H1 (cell line): ENCODE data around the gene SRRM3. TPM values are rescaled to one million over a fixed set of nuclear protein-coding genes. Genes with fewer than 3 reads are reported as not detected.

Experiments used
- CTCF ChIA-PET: fragments of 300-600 bp; sonication (Branson Sonifier 250); formaldehyde crosslinking; loops from one replicate; lab custom pipeline; 2021; ENCODE audit not compliant: partially characterized antibody; lab: Charles Lee
- POLR2A ChIA-PET: fragments of 300-600 bp; sonication (Branson Sonifier 250); formaldehyde crosslinking; loops from one replicate; lab custom pipeline; 2021; ENCODE audit warnings: inconsistent platforms; ENCODE audit not compliant: partially characterized antibody; lab: Charles Lee
- DNase-seq, 2 experiments: peaks; one replicate each; pipeline versions ENCODE4 v3.0.0 to v3.0.0-alpha.2; 2010 to 2022; ENCODE audit warnings: low spot score in 2 of 2, low read depth in 1 of 2, mixed read lengths in 1 of 2
- FAIRE-seq: peaks from 2 replicates; lab custom pipeline; 2011; peaks lifted over from hg19 to GRCh38; lab: Jason Lieb, UNC
- H2AFZ ChIP-seq: 2 replicates; pipeline ENCODE4 v1.8.1; 2012; ENCODE audit warnings: low read length, inconsistent platforms
- H2AK5ac ChIP-seq: 2 replicates; pipeline ENCODE4 v1.6.1; 2013; ENCODE audit warnings: low read depth, low read length
- H2BK120ac ChIP-seq: replicated peaks from 2 replicates; pipeline ENCODE3; 2013; ENCODE audit warnings: low read depth, low read length, inconsistent platforms
- H2BK12ac ChIP-seq: 2 replicates; pipeline ENCODE4 v1.6.1; 2013; ENCODE audit warnings: low read depth, low read length
- H2BK15ac ChIP-seq: 2 replicates; pipeline ENCODE4 v1.6.1; 2013; ENCODE audit warnings: low read length
- H2BK20ac ChIP-seq: 2 replicates; pipeline ENCODE4 v1.6.1; 2013; ENCODE audit warnings: low read length
- H2BK5ac ChIP-seq: 2 replicates; pipeline ENCODE4 v1.6.1; 2013; ENCODE audit warnings: low read depth, low read length
- H3K14ac ChIP-seq: 2 replicates; pipeline ENCODE4 v1.6.1; 2013; ENCODE audit warnings: inconsistent platforms; ENCODE audit not compliant: insufficient read length
- H3K18ac ChIP-seq: 2 replicates; pipeline ENCODE4 v1.6.1; 2013; ENCODE audit warnings: low read length; ENCODE audit errors: extremely low read depth
- H3K23ac ChIP-seq: 2 replicates; pipeline ENCODE4 v1.6.1; 2013; ENCODE audit warnings: inconsistent platforms; ENCODE audit not compliant: insufficient read length
- H3K23me2 ChIP-seq: 2 replicates; pipeline ENCODE4 v1.6.1; 2013; ENCODE audit warnings: low read depth, low read length
- H3K27ac ChIP-seq: 2 replicates; pipeline ENCODE4 v1.6.1; 2011; ENCODE audit warnings: low read depth, low read length, inconsistent platforms
- H3K27me3 ChIP-seq, 4 experiments: replicated peaks in 1 of 4; 1 replicate in 1 of 4; 2 replicates in 3 of 4; pipeline versions ENCODE4 v1.6.1 to v1.8.1; 2011 to 2013; ENCODE audit warnings: low read length in 3 of 4, mild to moderate bottlenecking in 3 of 4, inconsistent platforms in 2 of 4, mixed read lengths in 2 of 4, moderate library complexity in 1 of 4; ENCODE audit not compliant: control insufficient read depth in 3 of 4, insufficient read depth in 3 of 4; ENCODE audit errors: extremely low read depth in 1 of 4
- H3K36me3 ChIP-seq, 4 experiments: 2 replicates each; pipeline versions ENCODE4 v1.6.1 to v1.8.1; 2011 to 2013; ENCODE audit warnings: mild to moderate bottlenecking in 4 of 4, low read length in 3 of 4, moderate library complexity in 2 of 4, control low read depth in 1 of 4, inconsistent platforms in 1 of 4; ENCODE audit not compliant: insufficient read depth in 4 of 4, control insufficient read depth in 2 of 4
- H3K4ac ChIP-seq: replicated peaks from 2 replicates; pipeline ENCODE3; 2013; ENCODE audit warnings: low read length, low read depth, mixed read lengths, inconsistent platforms; ENCODE audit not compliant: insufficient read length
- H3K4me1 ChIP-seq, 4 experiments: replicated peaks in 1 of 4; 1 replicate in 1 of 4; 2 replicates in 3 of 4; pipeline versions ENCODE4 v1.6.1 to v1.8.1; 2011 to 2013; ENCODE audit warnings: low read length in 3 of 4, inconsistent platforms in 2 of 4, mixed read lengths in 1 of 4; ENCODE audit not compliant: insufficient read depth in 4 of 4, control insufficient read depth in 3 of 4
- H3K4me2 ChIP-seq, 2 experiments: 2 replicates each; pipeline versions ENCODE4 v1.6.1 to v1.8.1; 2011 to 2013; ENCODE audit warnings: low read depth in 2 of 2, low read length in 2 of 2, control low read depth in 1 of 2, inconsistent platforms in 1 of 2, mild to moderate bottlenecking in 1 of 2; ENCODE audit not compliant: insufficient read depth in 1 of 2
- H3K4me3 ChIP-seq, 4 experiments: fragments of 200-600, 300-600 bp in 1 of 4; sonication (generic), shearing (Covaris generic), sonication (Bioruptor Twin) in 1 of 4; 2 replicates each; pipeline versions ENCODE4 v1.5.1 to v1.8.1; 2011 to 2016; ENCODE audit warnings: low read length in 4 of 4, low read depth in 3 of 4, control low read depth in 2 of 4, inconsistent platforms in 2 of 4, mild to moderate bottlenecking in 2 of 4, mixed read lengths in 1 of 4, moderate library complexity in 1 of 4; ENCODE audit not compliant: insufficient read depth in 2 of 4; ENCODE audit errors: extremely low read depth in 1 of 4
- H3K56ac ChIP-seq: replicated peaks from 2 replicates; pipeline ENCODE3; 2013; ENCODE audit warnings: low read depth, mild to moderate bottlenecking, mixed read lengths, low read length, inconsistent platforms; ENCODE audit not compliant: insufficient read length
- H3K79me1 ChIP-seq: 2 replicates; pipeline ENCODE4 v1.6.1; 2013; ENCODE audit warnings: low read depth, low read length, control low read depth
- H3K79me2 ChIP-seq, 2 experiments: 2 replicates each; pipeline versions ENCODE4 v1.6.1 to v1.8.1; 2012 to 2013; ENCODE audit warnings: low read length in 2 of 2, mild to moderate bottlenecking in 2 of 2, inconsistent platforms in 1 of 2; ENCODE audit not compliant: insufficient read depth in 2 of 2, control insufficient read depth in 1 of 2
- H3K9ac ChIP-seq, 4 experiments: replicated peaks in 1 of 4; 1 replicate in 1 of 4; 2 replicates in 3 of 4; pipeline versions ENCODE4 v1.6.1 to v1.8.1; 2011 to 2013; ENCODE audit warnings: low read depth in 3 of 4, low read length in 3 of 4, control low read depth in 2 of 4, mild to moderate bottlenecking in 2 of 4, moderate library complexity in 2 of 4, inconsistent platforms in 1 of 4; ENCODE audit errors: extremely low read depth in 1 of 4
- H3K9me3 ChIP-seq, 2 experiments: 2 replicates each; pipeline versions ENCODE4 v1.6.1 to v1.8.1; 2012 to 2013; ENCODE audit warnings: mild to moderate bottlenecking in 2 of 2, moderate library complexity in 2 of 2, control low read depth in 1 of 2, inconsistent platforms in 1 of 2, low read depth in 1 of 2, low read length in 1 of 2, mixed read lengths in 1 of 2; ENCODE audit not compliant: insufficient read depth in 2 of 2
- H4K20me1 ChIP-seq, 2 experiments: replicated peaks in 1 of 2; 2 replicates each; pipeline versions ENCODE3 to v1.8.1; 2011 to 2013; ENCODE audit warnings: inconsistent platforms in 2 of 2, low read length in 2 of 2, mild to moderate bottlenecking in 1 of 2; ENCODE audit not compliant: insufficient read depth in 2 of 2, control insufficient read depth in 1 of 2
- H4K5ac ChIP-seq: 2 replicates; pipeline ENCODE4 v1.6.1; 2013; ENCODE audit warnings: low read length, low read depth, mixed read lengths, inconsistent platforms; ENCODE audit not compliant: insufficient read length
- H4K8ac ChIP-seq: 2 replicates; pipeline ENCODE4 v1.8.0; 2013; ENCODE audit warnings: mild to moderate bottlenecking, moderate library complexity, low read length, inconsistent platforms; ENCODE audit not compliant: insufficient read depth; ENCODE audit errors: extremely low read depth
- H4K91ac ChIP-seq: replicated peaks from 2 replicates; pipeline ENCODE3; 2013; ENCODE audit warnings: low read length, mixed read lengths, inconsistent platforms; ENCODE audit not compliant: insufficient read length
- CEBPB ChIP-seq: IDR thresholded peaks from 2 replicates; pipeline ENCODE4 v1.6.1; 2012; ENCODE audit warnings: low read depth, low read length
- CREB1 ChIP-seq: IDR thresholded peaks from 2 replicates; pipeline ENCODE4 v1.6.1; 2012; ENCODE audit warnings: inconsistent platforms
- E2F6 ChIP-seq: IDR thresholded peaks from 2 replicates; pipeline ENCODE4 v1.6.1; 2012; ENCODE audit warnings: inconsistent platforms
- NANOG ChIP-seq: IDR thresholded peaks from 2 replicates; pipeline ENCODE4 v1.6.1; 2011; ENCODE audit warnings: low read length, low read depth, mild to moderate bottlenecking, inconsistent platforms; ENCODE audit not compliant: insufficient read depth, poor library complexity, severe bottlenecking
- NRF1 ChIP-seq: IDR thresholded peaks from 2 replicates; pipeline ENCODE4 v1.6.1; 2011; ENCODE audit warnings: mild to moderate bottlenecking, low read depth, low read length, improper control_type of control experiment
- POU5F1 ChIP-seq: IDR thresholded peaks from 2 replicates; pipeline ENCODE4 v1.6.1; 2011; ENCODE audit warnings: low read depth, mild to moderate bottlenecking, low read length, moderate library complexity
- RBBP5 ChIP-seq: IDR thresholded peaks from 2 replicates; pipeline ENCODE4 v1.7.1; 2012; ENCODE audit warnings: low read depth, mild to moderate bottlenecking, inconsistent platforms, low read length, moderate library complexity, borderline replicate concordance
- TAF7 ChIP-seq: optimal IDR thresholded peaks from 2 replicates; pipeline ENCODE3; 2011; ENCODE audit warnings: low read depth, mild to moderate bottlenecking, inconsistent platforms, low read length, moderate library complexity, borderline replicate concordance
- TBP ChIP-seq: IDR thresholded peaks from 2 replicates; pipeline ENCODE4 v1.6.1; 2011; ENCODE audit warnings: low read depth, low read length, improper control_type of control experiment
- TCF12 ChIP-seq: IDR thresholded peaks from 2 replicates; pipeline ENCODE4 v1.6.1; 2011; ENCODE audit warnings: low read depth, mild to moderate bottlenecking, low read length
- ZNF274 ChIP-seq: IDR thresholded peaks from 2 replicates; pipeline ENCODE4 v1.7.0; 2012; ENCODE audit warnings: low read length, borderline replicate concordance; ENCODE audit errors: extremely low read depth
- WGBS, 2 experiments: shearing (Covaris generic) in 1 of 2; methylation state at CpG; one replicate each; pipeline versions ENCODE4 v1.1.6 to v1.1.7; 2013 to 2015; ENCODE audit warnings: low lambda C conversion rate in 2 of 2, mixed read lengths in 2 of 2, inconsistent platforms in 1 of 2, low coverage in 1 of 2, missing lambda C conversion rate in 1 of 2; ENCODE audit not compliant: insufficient replicate concordance in 2 of 2, insufficient coverage in 1 of 2, insufficient read length in 1 of 2; ENCODE audit errors: extremely low coverage in 1 of 2, missing lambda C conversion rate in 1 of 2; 5-methylcytosine and 5-hydroxymethylcytosine counted together
- polyA plus RNA-seq, 7 experiments: library from polyadenylated mRNA; depleted of rRNA in 3 of 7; stranded (reverse) in 5 of 7; unstranded in 2 of 7; fragments of >200 nt in 5 of 7; fragments of 200-250 nt in 2 of 7; gene quantifications; 1 replicate in 5 of 7; 2 replicates in 1 of 7; 4 replicates in 1 of 7; pipeline versions ENCODE4 v1.2.1 to v1.2.3, GENCODE V29; 2011 to 2013; ENCODE audit warnings: missing spikeins in 2 of 7, mixed read lengths in 2 of 7
- total RNA-seq: library from RNA; stranded (reverse); fragmentation: NEBNext Ultra II Directional; extraction: Animal tissue kit (Norgen Biotek cat#: 25700); gene quantifications from 2 replicates; pipeline ENCODE4 v1.2.1, GENCODE V29; 2021

Gene SRRM3
- total and polyA plus RNA-seq, 2 of the 8 experiments (the other 6 are each of a cell fraction or from before 2014, with no cell fraction given) = 10.4 to 17.4 TPM

GRCh38 chr7:76314042-76314721, 112.5 kb downstream of the SRRM3 start:
- Histone ChIP-seq H3K4me1 (peaks cover 0 to 14% (median 7%) of the 10 kb centered on the region in 4 experiments; a peak in 6 of 7 replicates), H2BK120ac (no peak overlapping the region), H3K9ac (no peak overlapping the region; a peak in 1 of 7 replicates), H3K27me3 (no peaks in the 10 kb centered on the region), H2AFZ (peak overlapping the region; percentile 60), H3K23ac (no peak overlapping the region), H2AK5ac (no peak overlapping the region), H2BK20ac (peak overlapping the region; percentile 93; the same call in 1 of the 2 replicates), H3K79me1 (no peaks in the 10 kb centered on the region), H2BK5ac (no peak overlapping the region), H3K9me3 (no peaks in the 10 kb centered on the region; a peak in 1 of 4 replicates), H3K79me2 (no peaks in the 10 kb centered on the region), H4K91ac (peak overlapping the region; percentile 90), H3K14ac (no peak overlapping the region), H4K5ac (peak overlapping the region; percentile 69), H4K20me1 (no peaks in the 10 kb centered on the region), H3K36me3 (no peaks in the 10 kb centered on the region), H3K56ac (no peak overlapping the region), H3K18ac (peak overlapping the region; percentile 71; the same call in 1 of the 2 replicates), H3K27ac (no peak overlapping the region), H4K8ac (peak overlapping the region; percentile 92; the same call in 1 of the 2 replicates), H3K4me2 (peak overlapping the region in 1 of 2 experiments; percentile 79; a peak in 3 of 4 replicates), H3K4ac (no peak overlapping the region), H2BK15ac (peak overlapping the region; percentile 40; the same call in 1 of the 2 replicates), H2BK12ac (peak overlapping the region; percentile 87; the same call in 1 of the 2 replicates), H3K4me3 (peak overlapping the region in 3 of 4 experiments; percentile 34 to 62 (median 49); a peak in 5 of 8 replicates), H3K23me2 (peaks cover 4% of the 10 kb centered on the region; the same call in 1 of the 2 replicates)
- POLR2A ChIA-PET = interaction anchor here (0.7 to 2.9 kb wide), 15 partner anchors 9 to 114 kb away, joined by 3 to 14 read pairs (median 4); partner anchors contain the start of gene HSPB1
- peak; percentile 95 to 100 for DNase-seq
- FAIRE-seq = no peak
- CTCF ChIA-PET = interaction anchor here (0.5 to 20.9 kb wide), 41 partner anchors 8 to 285 kb away, joined by 3 to 426 read pairs (median 4); partner anchors contain the start of genes HSPB1, MDH2, SRRM3 and STYXL1
- 10% methylated on average over 14 of the region's 15 CpGs; no CpG with 5 or more reads in 1 of the 2 experiments for WGBS, 2 experiments
- TF ChIP-seq TAF7 = peak; percentile 20
- 0 out of 2 replicates have a peak, but pooled peaks have one; percentile 60 for TF ChIP-seq RBBP5
- TF ChIP-seq NANOG = no peak
- TF ChIP-seq CEBPB = no peak
- TF ChIP-seq CREB1 = peak; percentile 65; the same call in 1 of the 2 replicates
- TF ChIP-seq TBP = no peak
- no peak for TF ChIP-seq ZNF274
- no peak for TF ChIP-seq E2F6
- TF ChIP-seq NRF1 = no peak
- no peak for TF ChIP-seq POU5F1
- peak; percentile 22; the same call in 1 of the 2 replicates for TF ChIP-seq TCF12
